OCI-LY7 (cell line): ENCODE measurements around the gene LRP4. TPM values are rescaled to one million over a fixed set of nuclear protein-coding genes. Genes with fewer than 3 reads are reported as not detected.

Source experiments
- BruUV-seq: library from RNA; stranded (reverse); fragments of 400-500 nt; replicated peaks from 2 replicates; lab custom pipeline; 2021; lab: Mats Ljungman, UMichigan
- CTCF ChIA-PET: fragments of 300-600 bp; sonication (Branson Sonifier 250); formaldehyde crosslinking; loops from one replicate; lab custom pipeline; 2022; ENCODE audit warnings: antibody characterized with exemption; ENCODE audit not compliant: unreplicated experiment; lab: Charles Lee
- POLR2A ChIA-PET: fragments of 300-600 bp; sonication (Branson Sonifier 250); formaldehyde crosslinking; loops from one replicate; lab custom pipeline; 2022; ENCODE audit warnings: antibody characterized with exemption; lab: Charles Lee
- DNase-seq: peaks from one replicate; pipeline ENCODE4 v3.0.0-alpha.2; 2015; ENCODE audit warnings: low spot score
- H2AFZ ChIP-seq: fragments of 200-600 bp; sonication (generic), shearing (Covaris generic); 2 replicates; pipeline ENCODE4 v1.6.1; 2014; ENCODE audit warnings: mild to moderate bottlenecking, antibody characterized with exemption, low read length, moderate library complexity
- H3K27ac ChIP-seq: fragments of 200-600 bp; sonication (generic); 2 replicates; pipeline ENCODE4 v1.5.1; 2014; ENCODE audit warnings: mixed run types, low read depth, mild to moderate bottlenecking, moderate library complexity, low read length, inconsistent platforms; ENCODE audit not compliant: poor library complexity, severe bottlenecking
- H3K36me3 ChIP-seq: fragments of 200-600 bp; sonication (generic); 2 replicates; pipeline ENCODE4 v1.6.1; 2014; ENCODE audit warnings: mild to moderate bottlenecking, antibody characterized with exemption, low read length, moderate library complexity, mixed read lengths; ENCODE audit not compliant: insufficient read depth
- H3K4me1 ChIP-seq: fragments of 200-600 bp; sonication (generic); 2 replicates; pipeline ENCODE4 v1.5.1; 2014; ENCODE audit warnings: mild to moderate bottlenecking, low read length; ENCODE audit not compliant: insufficient read depth, poor library complexity, severe bottlenecking
- H3K4me2 ChIP-seq: fragments of 200-600 bp; sonication (generic); 2 replicates; pipeline ENCODE4 v1.6.1; 2014; ENCODE audit warnings: mild to moderate bottlenecking, low read length
- H3K4me3 ChIP-seq: fragments of 200-600 bp; sonication (generic); 2 replicates; pipeline ENCODE4 v1.5.1; 2014; ENCODE audit warnings: mild to moderate bottlenecking, low read depth, low read length; ENCODE audit not compliant: poor library complexity, severe bottlenecking
- H3K79me2 ChIP-seq: fragments of 200-600 bp; sonication (generic); 2 replicates; pipeline ENCODE4 v1.6.1; 2016; ENCODE audit warnings: low read depth, mild to moderate bottlenecking, low read length, moderate library complexity, mixed read lengths; ENCODE audit not compliant: insufficient read depth
- H3K9me2 ChIP-seq: fragments of 200-600 bp; sonication (generic); 2 replicates; pipeline ENCODE4 v1.6.1; 2016; ENCODE audit warnings: mild to moderate bottlenecking, low read length, mixed read lengths; ENCODE audit not compliant: insufficient read depth
- H3K9me3 ChIP-seq: fragments of 200-600 bp; sonication (generic); 2 replicates; pipeline ENCODE4 v1.6.1; 2014; ENCODE audit warnings: mild to moderate bottlenecking, mixed run types, low read length, mixed read lengths
- H4K20me1 ChIP-seq: fragments of 200-600 bp; sonication (generic); 2 replicates; pipeline ENCODE4 v1.6.1; 2014; ENCODE audit warnings: mild to moderate bottlenecking, antibody characterized with exemption, low read length, moderate library complexity, mixed read lengths; ENCODE audit not compliant: insufficient read depth
- EZH2phosphoT487 ChIP-seq: fragments of 200-600 bp; sonication (generic); IDR thresholded peaks from 2 replicates; pipeline ENCODE4 v1.6.1; 2018; ENCODE audit warnings: low read depth, borderline replicate concordance, mild to moderate bottlenecking, mixed run types, antibody characterized with exemption, low read length, moderate library complexity, mixed read lengths
- intact Hi-C: fragments of 100-400 bp; cut with micrococcal nuclease; formaldehyde crosslinking; loops from one replicate; pipeline ENCODE4 v1.10.0; 2022; ENCODE audit not compliant: unreplicated experiment
- total RNA-seq, 2 experiments: library from RNA; depleted of rRNA in 1 of 2; stranded (reverse); fragments of >200 nt in 1 of 2; shearing (Covaris generic) in 1 of 2; gene quantifications; 2 replicates each; pipeline ENCODE4 v1.2.3, GENCODE V29; 2014 to 2022
- TF ChIP-seq, protein P1 (sequence below): fragments of 200-600 bp; sonication (generic); conservative IDR thresholded peaks from 2 replicates; pipeline ENCODE4 v1.5.1; 2014; ENCODE audit warnings: mild to moderate bottlenecking, antibody characterized with exemption, low read length, moderate library complexity, mixed read lengths

The LRP4 gene
- total RNA-seq, 2 experiments from 2014 or later = 19.8 to 28.5 TPM

DNA sequence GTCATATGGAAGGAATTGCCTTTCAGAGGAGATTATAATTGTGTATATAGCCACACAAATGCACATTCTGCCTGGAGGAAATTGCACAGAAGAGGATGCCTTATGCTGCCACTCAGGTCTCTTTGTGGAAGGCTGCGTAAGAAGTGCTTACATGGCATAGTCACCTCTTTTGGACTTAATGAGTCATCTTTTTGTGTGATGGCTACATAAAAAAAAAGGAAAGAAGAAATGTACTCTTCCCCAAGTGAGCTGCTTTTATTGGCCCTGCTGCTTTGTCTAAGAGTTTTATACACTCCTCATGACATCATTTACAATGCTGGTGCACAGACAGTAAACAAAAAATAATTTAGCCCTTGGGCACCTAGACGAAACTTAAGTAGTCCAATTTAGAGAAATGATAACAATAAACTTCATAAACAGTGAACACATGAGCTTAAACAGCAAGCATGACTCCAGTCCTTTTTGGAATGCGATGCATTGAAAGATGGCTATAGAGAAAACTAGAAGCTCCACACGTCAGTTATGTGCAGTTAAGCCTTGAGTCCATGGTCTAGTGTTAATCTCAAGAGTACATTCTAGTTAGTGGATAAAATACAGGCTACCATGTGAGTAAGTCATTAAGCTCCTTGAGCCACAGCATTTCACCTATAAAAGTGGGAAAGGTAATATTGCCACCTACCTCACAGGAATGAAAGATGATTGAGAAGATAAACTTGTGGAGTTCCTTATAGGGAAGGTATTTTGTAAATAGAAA lies 30.2 kb upstream of the LRP4 start:
- no peaks in the 10 kb centered on the region for H3K9me2 ChIP-seq
- no peak overlapping the region for H3K4me3 ChIP-seq
- DNase-seq = no peak
- CTCF ChIA-PET = no interaction called here
- no peak overlapping the region for H2AFZ ChIP-seq
- TF ChIP-seq EZH2phosphoT487 = no peak
- TF ChIP-seq, protein P1, sequence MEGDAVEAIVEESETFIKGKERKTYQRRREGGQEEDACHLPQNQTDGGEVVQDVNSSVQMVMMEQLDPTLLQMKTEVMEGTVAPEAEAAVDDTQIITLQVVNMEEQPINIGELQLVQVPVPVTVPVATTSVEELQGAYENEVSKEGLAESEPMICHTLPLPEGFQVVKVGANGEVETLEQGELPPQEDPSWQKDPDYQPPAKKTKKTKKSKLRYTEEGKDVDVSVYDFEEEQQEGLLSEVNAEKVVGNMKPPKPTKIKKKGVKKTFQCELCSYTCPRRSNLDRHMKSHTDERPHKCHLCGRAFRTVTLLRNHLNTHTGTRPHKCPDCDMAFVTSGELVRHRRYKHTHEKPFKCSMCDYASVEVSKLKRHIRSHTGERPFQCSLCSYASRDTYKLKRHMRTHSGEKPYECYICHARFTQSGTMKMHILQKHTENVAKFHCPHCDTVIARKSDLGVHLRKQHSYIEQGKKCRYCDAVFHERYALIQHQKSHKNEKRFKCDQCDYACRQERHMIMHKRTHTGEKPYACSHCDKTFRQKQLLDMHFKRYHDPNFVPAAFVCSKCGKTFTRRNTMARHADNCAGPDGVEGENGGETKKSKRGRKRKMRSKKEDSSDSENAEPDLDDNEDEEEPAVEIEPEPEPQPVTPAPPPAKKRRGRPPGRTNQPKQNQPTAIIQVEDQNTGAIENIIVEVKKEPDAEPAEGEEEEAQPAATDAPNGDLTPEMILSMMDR = no peak
- BruUV-seq = no TSS peak
- H3K4me2 ChIP-seq = no peak overlapping the region
- no peaks in the 10 kb centered on the region for H4K20me1 ChIP-seq
- peaks cover 14% of the 10 kb centered on the region; the same call in 1 of the 2 replicates for H3K36me3 ChIP-seq
- POLR2A ChIA-PET = interaction anchor here (0.5 to 0.9 kb wide), 5 partner anchors 8 to 1034 kb away, joined by 3 read pairs; no protein-coding TSS in a partner anchor
- H3K27ac ChIP-seq = no peak overlapping the region
- intact Hi-C loops = no loop called here
- H3K79me2 ChIP-seq = no peaks in the 10 kb centered on the region
- H3K4me1 ChIP-seq = peaks cover 4% of the 10 kb centered on the region
- no peaks in the 10 kb centered on the region for H3K9me3 ChIP-seq

DNA sequence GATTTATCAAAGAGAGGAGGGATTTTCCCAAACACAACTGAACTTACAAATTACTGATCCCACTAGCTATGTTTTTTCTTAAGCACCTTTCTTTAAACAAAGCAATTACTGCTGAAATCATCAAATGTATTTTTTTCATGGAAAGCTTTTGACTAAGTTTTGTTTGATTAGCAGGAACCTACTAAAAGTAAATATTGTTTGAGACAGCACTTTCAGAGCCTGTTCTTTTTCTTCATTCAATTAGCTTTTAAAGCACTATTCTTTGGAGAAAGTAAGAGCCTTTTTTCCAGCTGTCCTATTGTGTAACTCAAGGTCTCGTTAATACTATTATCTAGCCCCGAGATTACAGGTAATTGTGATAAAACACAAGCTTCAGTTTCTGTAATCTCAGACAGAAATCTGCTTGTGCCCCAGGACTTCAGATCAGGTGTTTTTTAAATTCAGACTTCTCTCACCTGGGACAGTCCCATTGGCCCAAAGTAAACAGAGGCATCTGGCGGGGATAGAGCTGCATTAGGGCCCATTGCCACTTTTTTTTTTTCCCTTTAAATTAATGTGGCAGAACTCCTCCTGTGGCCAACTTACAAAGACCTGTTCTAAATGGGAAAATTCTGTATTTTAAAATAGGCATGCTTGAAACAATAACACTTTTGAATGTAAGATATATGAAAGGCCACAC lies 29.2 kb upstream of the LRP4 start:
- intact Hi-C loops = no loop called here
- ChIA-PET POLR2A (interaction anchor here (0.5 to 1.1 kb wide), 5 partner anchors 11 to 1605 kb away, joined by 3 to 5 read pairs (median 3); partner anchors contain the start of gene CSTPP1), CTCF (no interaction called here)
- DNase-seq = no peak
- no peak overlapping the region for H3K27ac ChIP-seq
- H3K4me3 ChIP-seq = no peak overlapping the region
- no peaks in the 10 kb centered on the region for H3K79me2 ChIP-seq
- peaks cover 24% of the 10 kb centered on the region for H3K36me3 ChIP-seq
- BruUV-seq = no TSS peak
- no peak overlapping the region for H3K4me2 ChIP-seq
- H2AFZ ChIP-seq = no peak overlapping the region
- no peak for TF ChIP-seq EZH2phosphoT487
- TF ChIP-seq, protein P1 = no peak
- peaks cover 9% of the 10 kb centered on the region for H3K4me1 ChIP-seq
- H3K9me3 ChIP-seq = no peaks in the 10 kb centered on the region
- no peaks in the 10 kb centered on the region for H4K20me1 ChIP-seq
- H3K9me2 ChIP-seq = no peaks in the 10 kb centered on the region
